GM19455 (cell line): ENCODE measurements around the gene MISP.
"Not testable (repeated sequence)": the region's sequence is repeated elsewhere in the genome, so short reads cannot be mapped to it uniquely, and the experiment has no call there.

Experiments
- ATAC-seq: cut with Tn5 transposase; IDR thresholded peaks from one replicate; pipeline ENCODE4 v1.9.1; 2021; ENCODE audit not compliant: unreplicated experiment

MISP gene, protein sequence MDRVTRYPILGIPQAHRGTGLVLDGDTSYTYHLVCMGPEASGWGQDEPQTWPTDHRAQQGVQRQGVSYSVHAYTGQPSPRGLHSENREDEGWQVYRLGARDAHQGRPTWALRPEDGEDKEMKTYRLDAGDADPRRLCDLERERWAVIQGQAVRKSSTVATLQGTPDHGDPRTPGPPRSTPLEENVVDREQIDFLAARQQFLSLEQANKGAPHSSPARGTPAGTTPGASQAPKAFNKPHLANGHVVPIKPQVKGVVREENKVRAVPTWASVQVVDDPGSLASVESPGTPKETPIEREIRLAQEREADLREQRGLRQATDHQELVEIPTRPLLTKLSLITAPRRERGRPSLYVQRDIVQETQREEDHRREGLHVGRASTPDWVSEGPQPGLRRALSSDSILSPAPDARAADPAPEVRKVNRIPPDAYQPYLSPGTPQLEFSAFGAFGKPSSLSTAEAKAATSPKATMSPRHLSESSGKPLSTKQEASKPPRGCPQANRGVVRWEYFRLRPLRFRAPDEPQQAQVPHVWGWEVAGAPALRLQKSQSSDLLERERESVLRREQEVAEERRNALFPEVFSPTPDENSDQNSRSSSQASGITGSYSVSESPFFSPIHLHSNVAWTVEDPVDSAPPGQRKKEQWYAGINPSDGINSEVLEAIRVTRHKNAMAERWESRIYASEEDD

DNA sequence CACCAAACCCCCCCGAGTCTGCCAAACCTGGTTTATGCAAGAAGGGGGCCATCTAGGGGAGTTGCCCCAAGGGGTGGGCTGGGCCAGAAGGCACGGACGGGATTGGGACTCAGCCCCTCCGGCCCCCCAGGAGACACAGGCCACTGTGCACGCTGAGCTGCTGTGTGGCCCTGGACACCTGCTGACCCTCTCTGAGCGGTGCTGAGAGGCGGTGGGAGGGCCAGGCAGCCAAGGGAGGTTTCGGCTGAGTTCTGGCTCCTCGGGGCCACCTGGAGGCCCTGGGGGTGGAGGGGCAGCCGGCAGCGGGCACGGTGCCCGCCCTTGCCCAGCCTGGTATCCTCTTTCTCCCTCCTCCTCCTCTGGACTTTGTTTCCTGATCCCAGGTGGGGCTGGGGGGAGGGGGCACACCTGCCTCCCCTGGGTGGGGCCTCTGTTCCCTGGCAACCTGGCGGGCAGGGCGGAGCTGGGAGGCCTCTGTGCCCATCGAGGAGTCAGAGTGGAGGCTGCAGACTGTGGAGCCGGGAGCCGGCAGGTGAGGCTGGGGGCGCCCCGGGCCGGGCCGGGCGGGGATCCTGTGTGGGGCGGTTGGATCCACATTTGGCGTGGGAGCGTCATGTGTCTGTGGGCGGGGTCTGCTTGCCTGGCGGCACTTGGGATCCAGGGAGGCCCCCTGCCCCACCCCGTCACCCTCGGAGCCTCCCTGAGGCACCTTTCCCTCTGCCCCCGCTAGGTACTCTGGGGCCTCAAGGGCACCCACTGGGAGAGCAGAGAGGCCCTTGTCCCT is at the start of gene MISP:
Gene MISP, plus strand, starts transcription at position 473 of the 784 bp plus-strand sequence. CDS start 5,835 bp downstream, outside the sequence.
- no peak for ATAC-seq

DNA sequence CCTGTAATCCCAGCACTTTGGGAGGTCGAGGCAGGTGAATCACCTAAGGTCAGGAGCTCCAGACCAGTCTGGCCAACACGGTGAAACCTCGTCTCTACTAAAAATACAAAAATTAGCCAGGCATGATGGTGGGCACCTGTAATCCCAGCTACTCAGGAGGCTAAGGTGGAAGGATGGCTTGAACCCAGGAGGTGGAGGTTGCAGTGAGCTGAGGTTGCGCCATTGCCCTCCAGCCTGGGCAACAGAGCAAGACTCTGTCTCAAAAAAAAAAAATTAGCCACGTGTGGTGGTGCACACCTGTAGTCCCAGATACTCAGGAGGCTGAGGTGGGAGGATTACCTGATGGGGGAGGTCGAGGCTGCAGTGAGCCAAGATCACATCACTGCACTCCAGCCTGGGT is 48.1 kb upstream of the MISP start:
- ATAC-seq: not testable (repeated sequence)

DNA sequence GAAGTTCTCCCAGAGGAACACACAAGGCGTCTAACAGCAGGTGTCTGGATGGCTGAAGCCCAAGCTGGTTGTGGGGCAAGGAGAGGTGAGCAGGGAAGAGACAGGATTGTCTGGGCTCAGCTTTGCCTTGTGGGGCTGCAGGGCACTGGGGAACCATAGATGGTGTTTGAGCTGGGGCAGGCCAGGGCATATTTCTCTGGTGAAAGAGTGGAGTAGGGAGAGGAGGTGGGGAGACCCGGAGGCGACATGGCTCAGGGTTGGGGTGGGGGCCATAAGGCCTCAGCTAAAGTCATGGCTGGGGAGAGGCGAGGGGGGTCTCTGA is 47.6 kb upstream of the MISP start:
- no peak for ATAC-seq

DNA sequence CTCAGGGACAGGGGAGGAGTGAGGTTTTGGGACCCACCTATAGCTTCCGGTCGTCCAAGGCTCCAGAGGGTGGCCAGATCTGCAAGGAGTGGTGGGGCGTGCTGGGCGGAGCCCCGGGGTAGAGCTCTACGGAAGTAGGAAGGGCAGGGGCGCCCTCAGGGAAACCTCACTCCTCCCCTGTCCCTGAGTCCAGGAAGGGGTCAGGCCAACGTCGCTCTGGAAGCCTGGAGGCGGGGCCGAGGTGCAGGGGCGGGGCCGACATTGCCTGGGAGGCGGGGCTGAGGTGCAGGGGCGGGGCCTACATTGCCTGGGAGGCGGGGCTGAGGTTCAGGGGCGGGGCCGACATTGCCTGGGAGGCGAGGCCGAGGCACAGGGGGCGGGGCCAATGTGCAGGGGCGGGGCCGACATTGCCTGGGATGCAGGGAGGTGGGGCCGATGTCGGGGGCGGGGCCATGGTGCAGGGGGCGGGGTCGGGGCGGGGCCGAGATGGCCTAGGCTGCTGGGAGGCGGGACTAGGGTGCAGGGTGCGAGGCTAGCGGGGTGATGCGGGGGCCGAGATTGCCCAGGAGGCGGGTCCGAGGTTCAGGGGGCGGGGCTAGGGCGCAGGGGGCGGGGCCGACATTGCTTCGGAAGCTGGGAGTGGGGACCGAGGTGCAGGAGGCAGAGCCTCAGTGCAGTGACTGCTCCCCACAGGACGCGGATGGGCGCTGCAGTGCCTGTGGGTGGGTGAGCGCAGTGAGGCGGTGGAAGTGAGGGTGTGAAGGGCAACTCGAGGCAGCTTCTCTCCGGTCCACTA is 47.1 kb upstream of the MISP start:
- no peak for ATAC-seq

DNA sequence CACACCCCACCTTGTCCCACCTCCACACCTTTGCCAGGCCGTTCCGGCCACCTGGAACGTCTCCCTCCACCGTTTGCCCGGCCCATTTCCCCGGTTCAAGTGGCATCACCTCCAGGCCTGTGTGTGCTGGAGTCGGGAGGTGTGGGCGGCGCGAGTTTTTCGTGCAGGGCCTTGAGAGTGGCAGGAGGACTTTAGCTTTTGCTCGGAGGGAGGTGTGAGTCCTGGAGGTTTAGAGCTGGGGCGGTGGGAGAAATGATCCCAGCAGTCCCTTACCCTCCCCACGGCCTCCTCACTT is 46.5 kb upstream of the MISP start:
- no peak for ATAC-seq

DNA sequence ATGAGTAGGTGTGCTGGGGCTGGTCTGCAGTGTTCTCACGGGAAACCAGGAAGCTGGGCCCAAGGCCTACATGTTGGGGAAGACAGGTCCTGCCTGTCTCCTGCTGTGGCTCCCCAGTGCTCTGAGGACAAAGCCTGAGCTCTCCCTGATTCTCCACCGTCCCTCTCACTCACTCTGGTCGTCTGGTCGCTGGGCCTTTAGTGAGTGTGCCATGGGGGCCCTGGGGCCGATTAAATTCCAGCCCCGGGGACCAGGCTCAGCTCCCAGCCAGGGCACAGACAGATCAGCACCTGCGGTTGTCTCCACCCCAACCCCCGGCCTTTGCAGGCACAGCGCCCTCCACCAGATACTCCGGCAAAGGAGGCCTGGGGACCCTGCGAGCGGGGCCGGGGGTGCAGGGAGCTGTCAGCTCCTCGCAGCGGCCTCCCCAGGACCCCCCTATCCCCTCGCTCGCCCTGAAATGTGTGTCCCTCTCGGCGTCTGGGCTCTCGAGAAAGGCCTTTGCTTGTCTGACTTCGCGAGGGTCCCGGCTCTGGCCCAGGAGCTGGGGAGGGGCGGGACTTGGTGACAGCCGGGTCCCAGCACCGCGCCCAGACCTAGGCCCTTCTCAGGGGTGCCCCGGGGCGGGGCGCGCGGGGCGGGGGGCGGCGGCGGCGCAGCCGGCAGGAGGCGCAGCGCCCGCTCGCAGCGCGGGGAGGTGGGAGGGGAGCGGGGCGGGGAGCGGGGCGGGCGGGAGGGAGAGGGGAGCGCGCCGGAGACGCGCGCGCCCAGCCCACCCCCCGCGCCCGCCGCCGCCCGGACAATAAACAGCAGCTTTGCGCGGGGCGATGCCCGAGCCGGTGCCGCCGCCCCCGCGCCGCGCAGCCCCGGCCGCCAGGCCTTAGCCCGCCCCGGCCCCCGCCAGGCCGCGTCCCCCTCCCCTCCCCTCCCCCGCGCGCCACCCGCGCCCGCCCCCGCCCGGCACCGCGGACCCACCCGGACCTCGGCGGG is 42.5 kb upstream of the MISP start, which contains the start of gene PALM:
Gene PALM, plus strand, starts transcription at position 782 of the 990 bp plus-strand sequence. CDS start 212 bp downstream, outside the sequence.
- no peak for ATAC-seq

DNA sequence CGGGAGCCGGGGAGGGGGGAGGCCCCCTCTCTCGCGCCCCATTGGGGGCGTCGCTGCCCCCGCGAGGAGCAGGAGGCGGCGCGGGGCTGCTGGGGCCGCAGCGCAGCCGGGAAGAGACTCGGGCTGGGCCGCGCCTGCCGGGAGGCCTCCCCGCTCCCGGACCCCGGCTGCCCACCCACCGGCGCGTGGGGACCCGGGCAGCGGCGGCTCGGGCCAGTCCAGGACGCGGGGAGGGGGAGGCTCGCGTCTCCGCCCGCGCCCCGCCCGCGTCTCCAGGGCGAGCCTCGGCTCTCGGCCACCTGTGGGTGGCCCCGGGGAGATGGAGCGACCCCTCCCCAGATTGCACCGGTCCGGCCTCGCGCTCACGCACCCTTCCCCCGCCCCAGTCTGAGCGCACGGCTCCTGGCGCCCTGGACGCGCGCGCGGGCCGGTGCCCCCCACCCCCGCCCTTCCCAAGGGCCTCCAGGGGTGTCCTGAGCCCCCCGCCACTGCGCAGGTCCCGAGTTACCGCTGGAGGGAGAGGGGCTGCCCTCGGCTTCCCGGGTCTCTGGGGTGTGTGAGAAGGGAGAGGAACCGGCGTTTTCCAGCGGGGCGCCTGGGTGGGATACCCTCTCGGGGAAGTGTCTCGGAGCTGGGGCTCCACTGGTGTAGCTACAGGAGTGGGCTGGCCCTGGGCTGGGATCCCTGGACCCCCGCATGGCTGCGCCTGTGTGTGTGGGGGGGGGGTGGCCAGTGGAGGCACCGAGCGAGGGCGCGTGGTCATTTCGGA is 41.5 kb upstream of the MISP start:
- ATAC-seq: no peak

DNA sequence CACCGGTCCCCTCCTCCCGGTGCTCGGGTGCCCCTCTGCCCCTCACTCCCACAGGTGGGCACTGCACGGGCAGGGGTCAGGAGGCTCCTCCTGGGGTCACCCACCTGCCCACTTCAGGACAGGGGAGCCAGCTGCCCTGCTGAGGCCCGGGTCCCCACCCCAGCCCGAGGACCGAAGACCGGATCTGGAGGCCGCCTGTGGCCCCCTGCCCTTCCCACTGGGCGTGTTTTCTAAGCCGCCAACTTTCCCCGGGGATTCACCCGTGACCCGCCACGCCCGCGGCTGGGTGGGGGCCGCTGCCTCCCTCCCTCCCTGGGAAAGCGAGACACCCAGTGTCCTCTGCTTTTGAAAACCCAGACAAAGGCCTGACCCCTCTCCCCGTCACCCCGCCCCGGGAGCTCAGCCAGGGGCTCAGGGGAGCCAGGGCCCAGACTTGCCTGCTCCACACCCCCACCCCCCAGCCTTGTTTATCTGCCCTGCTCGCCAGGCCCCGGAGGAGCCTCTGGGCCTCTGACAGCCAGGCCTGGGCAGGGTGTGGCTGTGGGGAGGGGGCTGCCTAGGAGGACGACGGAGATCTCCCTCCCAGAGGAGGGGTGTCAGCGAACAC is 40.8 kb upstream of the MISP start:
- no peak for ATAC-seq

DNA sequence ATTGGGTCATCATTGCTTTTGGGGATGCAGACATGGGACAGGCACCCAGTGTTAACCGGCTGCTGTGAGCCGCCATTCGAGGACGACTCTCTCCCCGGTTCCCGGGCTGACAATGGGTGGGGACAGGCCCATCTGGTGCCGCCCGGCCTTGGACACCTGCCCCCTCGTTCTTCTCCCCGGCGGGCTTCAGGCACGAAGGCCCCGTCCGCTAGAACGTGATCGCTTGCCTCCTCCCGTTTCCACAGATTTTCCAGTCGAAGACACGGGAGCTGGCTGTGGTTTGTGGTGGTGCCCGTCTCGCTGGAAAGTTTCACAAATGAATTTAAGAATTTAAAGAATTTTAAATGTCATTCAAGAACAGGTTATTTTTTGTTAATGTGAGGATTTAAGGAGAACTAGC is 40.1 kb upstream of the MISP start:
- no peak for ATAC-seq

DNA sequence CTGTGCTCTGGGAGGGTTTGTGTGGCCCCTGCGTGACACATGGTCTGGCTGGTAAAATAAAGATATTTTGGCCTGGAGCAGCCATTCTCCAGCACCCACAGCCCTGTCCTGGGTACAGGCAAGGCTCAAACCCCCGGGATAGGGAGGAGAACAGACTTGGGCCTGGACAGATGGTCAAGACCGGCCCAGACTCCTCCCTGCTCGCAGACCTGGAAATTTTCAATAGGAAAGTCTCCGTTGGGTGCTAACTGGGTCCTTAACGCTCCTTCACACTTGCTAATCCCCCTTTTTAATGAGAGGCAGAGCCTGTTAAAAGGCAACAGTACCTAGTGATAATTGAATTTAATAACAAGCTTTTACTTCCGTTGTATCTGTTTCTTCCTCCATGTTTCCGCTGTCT is 39.7 kb upstream of the MISP start:
- no peak for ATAC-seq

DNA sequence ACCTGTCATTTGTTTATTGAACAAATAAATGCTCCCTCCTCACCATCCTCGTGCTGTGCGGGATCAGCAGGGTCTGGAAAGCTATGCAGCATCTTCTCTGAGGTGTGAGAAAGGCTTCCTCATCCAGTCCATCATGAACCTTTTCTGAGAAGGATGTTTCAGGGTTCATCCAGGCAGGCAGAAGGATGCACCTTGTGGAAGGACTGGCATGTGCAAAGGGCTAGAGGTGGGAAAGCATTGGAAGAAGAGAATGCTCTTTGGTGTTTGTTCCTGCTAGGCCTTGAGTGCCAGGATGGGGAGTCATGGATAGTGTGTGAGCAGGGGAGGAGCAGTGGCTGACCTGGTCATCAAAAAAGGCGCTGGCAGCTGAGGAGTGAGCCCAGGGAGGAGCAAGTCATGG is 35.6 kb upstream of the MISP start:
- ATAC-seq: no peak

DNA sequence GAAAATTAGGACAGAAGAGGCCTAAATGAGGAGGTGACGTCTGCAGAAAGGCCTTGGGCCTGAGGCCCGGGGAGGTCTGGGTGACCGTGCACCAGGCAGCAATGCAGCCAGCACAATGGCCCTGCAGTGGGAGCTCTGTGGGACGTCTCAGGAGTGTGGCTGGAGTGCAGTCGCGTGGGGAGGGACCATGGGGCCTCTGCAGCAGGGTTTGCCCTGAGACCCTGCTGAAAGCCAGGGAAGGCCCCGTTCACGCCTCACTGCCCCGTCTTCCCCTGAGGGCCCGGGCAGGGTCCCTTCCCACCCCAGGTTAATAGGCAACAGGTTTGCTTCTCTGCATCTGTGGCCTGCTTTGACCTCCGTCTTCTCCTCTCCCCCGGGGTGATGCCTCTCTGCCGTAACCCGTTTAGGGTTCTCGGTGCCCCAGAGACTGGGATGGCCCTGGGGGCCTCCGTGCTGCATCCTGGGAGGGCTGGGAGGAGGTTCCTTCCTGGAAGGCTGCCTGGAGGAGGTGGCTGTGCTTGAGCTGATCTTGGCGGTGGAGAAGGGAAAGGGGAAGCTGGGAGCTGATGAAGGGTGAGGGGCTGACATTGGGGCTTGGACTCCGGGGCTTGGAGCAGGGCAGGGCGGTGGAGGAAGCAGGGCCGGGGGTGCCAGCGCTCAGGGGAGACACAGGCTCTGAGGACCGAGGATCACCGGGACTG is 32.5 kb upstream of the MISP start:
- no peak for ATAC-seq

DNA sequence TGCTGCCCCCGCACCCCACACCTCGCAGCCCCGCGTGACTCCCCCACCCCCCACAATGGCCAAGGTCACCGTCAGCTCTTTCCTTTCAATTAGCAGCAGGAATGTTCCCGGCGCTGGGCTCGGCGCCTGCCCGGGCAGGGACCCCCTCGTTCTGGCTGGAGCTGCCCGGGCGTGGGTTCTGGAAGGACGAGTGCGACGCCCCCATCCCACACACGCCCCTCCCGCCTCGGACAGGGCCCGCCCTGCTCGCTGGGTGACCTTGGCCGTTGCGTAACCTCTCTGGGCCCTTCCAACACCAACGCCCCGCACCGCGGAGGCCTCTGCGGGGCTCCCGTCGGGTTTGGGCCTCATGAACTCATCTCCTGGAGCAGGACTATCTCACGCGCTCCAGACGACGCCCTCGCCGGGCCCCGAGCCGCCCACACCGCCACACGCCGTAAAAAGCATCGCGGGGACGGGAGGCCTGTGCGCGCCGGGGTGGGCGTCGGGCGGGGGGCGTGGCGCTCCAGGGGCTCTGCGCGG is 31.9 kb upstream of the MISP start:
- no peak for ATAC-seq

DNA sequence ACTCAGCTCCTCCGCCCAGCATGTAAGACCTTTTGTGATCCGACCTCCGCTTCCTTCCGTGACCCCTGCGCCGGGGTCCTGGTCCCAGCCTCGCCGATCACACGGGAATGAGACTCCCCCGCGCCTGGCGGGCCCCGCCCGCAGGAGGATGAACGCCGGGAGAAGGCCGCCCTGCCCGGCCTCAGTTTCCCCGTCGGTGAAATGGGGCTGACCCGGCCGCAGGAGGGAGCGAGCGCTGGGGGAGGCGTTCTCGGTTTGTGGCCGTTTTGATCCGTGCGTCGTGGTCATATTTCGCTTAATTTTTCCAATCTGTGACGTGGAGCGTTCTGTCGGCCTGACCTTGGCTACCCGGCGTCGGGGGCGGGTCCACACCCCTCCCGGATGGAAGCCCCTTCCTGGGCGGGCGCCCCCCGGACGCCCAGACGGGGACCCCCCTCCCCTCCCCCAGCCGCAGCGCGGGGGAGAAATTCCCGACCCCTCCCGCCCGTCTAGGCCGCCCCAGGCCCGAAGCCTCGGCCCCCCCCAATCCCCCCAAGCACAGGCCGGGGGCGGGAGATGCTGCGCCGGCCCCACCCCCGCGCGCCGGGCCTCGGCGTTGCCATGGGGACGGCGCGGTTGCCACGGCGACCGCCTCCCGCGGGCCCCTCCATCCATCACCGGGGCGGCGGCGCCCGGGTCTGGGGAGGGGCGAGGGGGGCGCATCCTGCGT is 31.1 kb upstream of the MISP start:
- ATAC-seq: no peak

DNA sequence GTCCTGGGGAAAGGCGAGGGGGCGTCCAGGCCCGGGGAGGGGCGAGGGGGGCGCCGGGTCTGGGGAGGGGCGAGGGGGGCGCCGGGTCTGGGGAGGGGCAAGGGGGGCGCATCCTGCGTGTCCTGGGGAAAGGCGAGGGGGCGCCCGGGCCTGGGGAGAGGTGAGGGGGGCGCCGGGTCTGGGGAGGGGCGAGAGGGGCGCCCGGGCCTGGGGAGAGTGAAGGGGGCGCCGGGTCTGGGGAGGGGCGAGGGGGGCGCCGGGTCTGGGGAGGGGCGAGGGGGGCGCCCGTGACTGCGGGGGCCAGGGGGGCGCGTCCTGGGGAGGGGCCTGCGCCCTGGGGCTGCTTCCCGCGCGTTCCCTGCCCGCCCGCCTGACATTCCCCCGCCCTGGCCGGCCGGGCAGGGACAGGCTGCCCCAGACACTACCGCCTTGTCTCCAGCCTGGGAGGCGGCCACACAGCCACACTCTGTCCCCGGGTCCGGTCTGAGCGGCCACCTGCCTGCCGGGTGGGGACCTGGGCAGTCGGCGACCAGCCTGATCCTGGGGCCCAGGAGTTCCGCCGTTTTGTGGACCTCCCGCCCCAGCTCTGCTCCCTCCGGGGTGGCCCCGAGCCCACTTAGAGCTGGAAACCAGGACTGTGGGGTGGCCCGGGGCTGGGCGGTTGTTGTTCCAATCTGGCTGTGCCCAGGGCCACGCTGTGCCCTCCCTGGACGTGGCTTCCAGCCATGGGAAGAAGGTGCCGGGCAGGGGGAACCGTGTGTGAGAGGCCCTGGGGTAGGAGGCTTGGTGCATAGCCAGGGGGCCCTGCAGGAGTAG is 30.4 kb upstream of the MISP start:
- ATAC-seq: no peak

DNA sequence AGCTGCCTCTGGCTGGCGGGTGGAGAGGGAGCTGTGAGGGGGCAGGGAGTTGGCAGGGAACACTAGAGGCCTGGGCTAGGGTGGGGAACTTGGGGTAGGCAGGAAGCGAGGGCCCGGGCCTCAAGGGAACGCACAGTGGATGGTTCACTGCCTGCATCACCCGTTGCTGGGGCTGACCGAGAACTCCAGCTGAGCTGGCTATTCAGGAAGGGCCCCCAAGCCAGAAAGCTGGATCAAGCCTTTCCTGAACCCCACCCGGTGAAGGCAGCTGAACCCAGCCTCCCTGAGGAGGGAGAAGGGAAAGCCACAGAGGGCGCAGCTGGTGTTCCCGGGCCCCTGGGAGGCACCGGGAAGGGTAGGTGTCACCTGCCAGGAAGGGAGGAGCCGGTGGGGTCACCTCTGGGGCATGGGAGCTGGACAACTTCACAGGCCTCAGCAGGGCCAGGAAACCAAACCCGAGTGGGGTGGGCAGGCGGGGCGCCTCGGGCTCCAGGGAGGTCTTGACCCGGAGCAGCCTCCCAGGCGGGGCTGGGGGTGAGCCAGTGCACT is 28.3 kb upstream of the MISP start:
- no peak for ATAC-seq
